ENCODE results near the gene RHBDL2. TPM values are rescaled to one million over a fixed set of nuclear protein-coding genes. Genes with fewer than 3 reads are reported as not detected.

RHBDL2 gene
- total and polyA plus RNA-seq, 2 of the 13 experiments (the other 11 are each of a cell fraction or from before 2014, with no cell fraction given): 3.3 to 5.4 TPM

GRCh38 chr1:38990738-38991637 lies 49.4 kb upstream of the RHBDL2 start, which contains the start of gene AKIRIN1 (continued):
- TF ChIP-seq ZNF609 (CRISPR knock-in tag; IDR thresholded peaks at IDR 0.05; ENCODE audit: borderline replicate concordance) (peak; percentile 41; the same call in 1 of the 2 replicates), ARNT (IDR thresholded peaks at IDR 0.05) (no peak), KLF12 (CRISPR knock-in tag; IDR thresholded peaks at IDR 0.05; ENCODE audit: borderline replicate concordance) (peak; percentile 78; the same call in 1 of the 2 replicates), STAG1 (CRISPR knock-in tag; IDR thresholded peaks at IDR 0.05) (no peak), ZNF407 (CRISPR knock-in tag; IDR thresholded peaks at IDR 0.05; ENCODE audit: not compliant biosample characterization) (no peak), ZFY (CRISPR knock-in tag; IDR thresholded peaks at IDR 0.05) (peak; percentile 85), KAT8 (CRISPR knock-in tag; IDR thresholded peaks at IDR 0.05) (peak; percentile 64), PRDM10 (CRISPR knock-in tag; IDR thresholded peaks at IDR 0.05; ENCODE audit: low read depth) (peak; percentile 99), TARDBP (CRISPR knock-in tag; IDR thresholded peaks at IDR 0.05) (peak; percentile 88), PITX1 (CRISPR knock-in tag; IDR thresholded peaks at IDR 0.05) (peak; percentile 13; the same call in 1 of the 2 replicates), ARNTL (CRISPR knock-in tag; IDR thresholded peaks at IDR 0.05) (0 out of 2 replicates have a peak, but pooled peaks have one; percentile 14)
